Subcutaneous adipose tissue (tissue), 4 donors: ENCODE results near the gene RSPO4. TPM values are rescaled to one million over a fixed set of nuclear protein-coding genes. Genes with fewer than 3 reads are reported as not detected.

Source experiments
- total RNA-seq, 4 donors: library from RNA; depleted of rRNA; stranded (reverse); fragments of >200 nt; gene quantifications; one replicate each; pipeline ENCODE4 v1.1.0, GENCODE V29; 2016
- TF ChIP-seq, protein P1 (sequence below): fragments of 450-650 bp; IDR thresholded peaks from one replicate; pipeline ENCODE4 v1.5.1; 2016; ENCODE audit warnings: low read depth, mild to moderate bottlenecking, control low read depth, antibody characterized with exemption, moderate library complexity

RSPO4 gene
- total RNA-seq, 4 donors from 2014 or later = 0.22 TPM; not detected in 3

DNA sequence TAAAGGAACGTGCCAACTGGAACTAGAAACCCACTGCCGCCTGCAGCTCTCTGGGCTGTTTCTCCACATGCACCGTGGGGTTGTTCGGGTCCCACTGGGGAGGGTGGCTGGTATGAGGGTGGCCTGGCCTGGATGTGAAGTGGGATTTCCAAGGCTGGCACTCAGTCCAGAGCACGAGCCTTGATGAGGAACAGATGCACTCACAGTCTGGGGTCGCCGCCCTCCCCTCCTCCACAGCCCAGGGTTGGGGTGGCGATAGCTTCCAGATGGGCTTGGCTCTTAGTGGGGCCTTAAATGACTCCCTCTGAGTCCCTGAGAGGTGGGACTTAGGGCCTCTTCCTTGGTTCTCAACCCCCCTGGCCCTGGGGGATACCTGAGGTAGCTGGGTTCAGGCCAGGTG, 55.3 kb downstream of the RSPO4 start:
- TF ChIP-seq, protein P1, sequence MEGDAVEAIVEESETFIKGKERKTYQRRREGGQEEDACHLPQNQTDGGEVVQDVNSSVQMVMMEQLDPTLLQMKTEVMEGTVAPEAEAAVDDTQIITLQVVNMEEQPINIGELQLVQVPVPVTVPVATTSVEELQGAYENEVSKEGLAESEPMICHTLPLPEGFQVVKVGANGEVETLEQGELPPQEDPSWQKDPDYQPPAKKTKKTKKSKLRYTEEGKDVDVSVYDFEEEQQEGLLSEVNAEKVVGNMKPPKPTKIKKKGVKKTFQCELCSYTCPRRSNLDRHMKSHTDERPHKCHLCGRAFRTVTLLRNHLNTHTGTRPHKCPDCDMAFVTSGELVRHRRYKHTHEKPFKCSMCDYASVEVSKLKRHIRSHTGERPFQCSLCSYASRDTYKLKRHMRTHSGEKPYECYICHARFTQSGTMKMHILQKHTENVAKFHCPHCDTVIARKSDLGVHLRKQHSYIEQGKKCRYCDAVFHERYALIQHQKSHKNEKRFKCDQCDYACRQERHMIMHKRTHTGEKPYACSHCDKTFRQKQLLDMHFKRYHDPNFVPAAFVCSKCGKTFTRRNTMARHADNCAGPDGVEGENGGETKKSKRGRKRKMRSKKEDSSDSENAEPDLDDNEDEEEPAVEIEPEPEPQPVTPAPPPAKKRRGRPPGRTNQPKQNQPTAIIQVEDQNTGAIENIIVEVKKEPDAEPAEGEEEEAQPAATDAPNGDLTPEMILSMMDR = no peak

DNA sequence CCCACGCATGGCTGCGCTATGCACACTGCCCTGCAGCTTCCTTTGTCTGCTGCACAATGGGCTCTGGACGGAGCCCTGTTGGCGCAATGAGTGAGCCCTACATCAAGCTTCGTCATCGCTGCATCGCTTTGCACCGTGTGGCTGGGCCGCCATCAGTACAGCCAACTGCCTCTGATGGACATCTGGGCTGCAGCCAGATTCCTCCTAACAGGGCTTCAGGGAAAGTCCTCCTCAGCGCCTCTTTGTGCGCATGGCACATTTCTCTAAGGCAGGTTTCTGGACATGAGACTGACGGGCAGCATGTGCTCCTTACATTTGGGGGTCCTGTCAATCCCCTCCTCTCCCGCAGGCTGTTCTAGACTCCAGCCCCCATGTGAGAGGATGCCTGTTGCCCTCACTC, 56.3 kb downstream of the RSPO4 start:
- TF ChIP-seq, protein P1 = no peak

DNA sequence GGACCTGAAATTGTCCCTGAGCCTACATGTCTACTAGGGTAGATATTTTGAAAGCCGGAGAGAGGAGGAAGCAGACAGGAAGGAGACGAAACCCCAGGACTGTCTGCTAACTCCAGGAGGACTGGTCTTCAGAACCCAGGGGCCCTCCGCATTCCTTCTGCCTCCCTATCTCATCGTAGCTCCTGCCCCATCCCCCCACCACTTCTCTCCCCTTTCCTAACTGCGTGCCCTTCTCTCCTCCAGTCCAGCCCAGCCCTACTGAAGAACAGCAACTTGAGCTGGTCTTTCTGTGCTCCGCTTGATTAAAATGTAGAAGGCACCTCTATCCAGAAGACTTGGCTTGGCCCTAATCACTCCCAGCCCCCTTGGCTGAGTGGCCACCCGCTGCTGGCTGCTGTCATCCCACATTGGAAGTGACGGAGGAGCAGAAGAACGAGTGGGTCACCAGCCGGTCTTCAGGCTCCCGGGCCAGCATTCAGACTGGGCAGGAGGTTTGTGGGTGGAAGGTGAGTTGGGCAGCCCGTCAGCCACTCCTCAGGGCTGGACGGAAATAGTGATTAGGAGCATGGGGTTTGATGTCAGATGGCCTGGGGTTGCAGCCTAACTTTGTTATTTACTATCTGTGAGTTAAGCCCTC, 57.2 kb downstream of the RSPO4 start:
- TF ChIP-seq, protein P1 = no peak

DNA sequence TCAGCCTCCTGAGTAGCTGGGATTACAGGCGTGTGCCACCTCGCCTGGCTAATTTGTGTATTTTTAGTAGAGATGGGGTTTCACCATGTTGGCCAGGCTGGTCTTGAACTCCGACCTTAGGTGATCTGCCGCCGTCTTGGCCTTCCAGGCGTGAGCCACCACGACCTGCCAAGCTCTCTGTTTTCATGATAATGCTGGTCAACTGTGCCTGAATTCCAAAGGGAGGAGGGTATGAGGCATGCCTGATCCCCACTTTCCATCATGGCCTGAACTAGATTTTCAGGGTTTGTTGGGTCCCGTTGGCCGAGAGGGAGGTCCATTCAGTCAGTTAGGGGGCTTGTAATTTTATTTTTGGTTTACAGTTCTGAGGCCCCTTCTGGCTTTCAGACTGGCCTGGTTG, 58.0 kb downstream of the RSPO4 start:
- TF ChIP-seq, protein P1 = no peak

DNA sequence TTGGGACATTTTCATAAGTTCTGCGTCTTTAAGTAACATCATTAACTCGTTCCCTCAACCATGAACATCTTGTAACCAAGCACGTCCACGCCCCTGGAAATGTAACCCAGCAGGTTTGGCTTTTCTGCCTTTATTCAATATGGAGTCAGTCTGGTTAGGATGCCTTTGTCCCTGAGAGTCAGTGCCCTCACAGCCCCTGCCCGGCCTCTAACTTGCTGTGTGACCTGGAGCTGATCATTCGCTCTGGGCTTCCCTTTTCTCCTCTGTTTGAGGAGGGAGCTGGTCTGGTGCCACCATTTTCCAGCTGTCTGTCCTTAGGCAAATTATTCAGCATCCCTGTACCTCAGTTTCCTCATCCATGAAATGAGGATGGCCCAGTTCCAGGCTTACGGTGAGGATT, 59.5 kb downstream of the RSPO4 start:
- TF ChIP-seq, protein P1 = no peak

DNA sequence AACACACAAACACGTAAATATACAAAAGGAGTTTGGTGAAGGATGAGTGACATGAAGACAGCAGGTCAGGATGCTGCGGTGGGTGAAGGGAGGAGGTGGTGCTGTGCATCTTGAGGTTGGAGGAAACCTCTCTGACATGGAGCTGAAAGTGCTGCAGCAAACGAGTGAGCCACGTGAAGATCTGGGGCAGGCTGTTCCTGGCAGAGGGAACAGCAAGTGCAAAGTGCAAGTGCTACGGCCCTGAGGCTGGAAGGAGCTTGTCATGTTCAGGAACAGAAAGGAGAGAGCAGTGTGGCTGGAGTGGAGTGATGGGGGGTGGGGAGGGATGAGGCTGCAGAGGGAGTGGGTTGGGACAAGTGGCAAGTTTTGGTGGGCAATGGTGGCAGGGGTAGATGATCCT, 61.2 kb downstream of the RSPO4 start:
- TF ChIP-seq, protein P1 = no peak

DNA sequence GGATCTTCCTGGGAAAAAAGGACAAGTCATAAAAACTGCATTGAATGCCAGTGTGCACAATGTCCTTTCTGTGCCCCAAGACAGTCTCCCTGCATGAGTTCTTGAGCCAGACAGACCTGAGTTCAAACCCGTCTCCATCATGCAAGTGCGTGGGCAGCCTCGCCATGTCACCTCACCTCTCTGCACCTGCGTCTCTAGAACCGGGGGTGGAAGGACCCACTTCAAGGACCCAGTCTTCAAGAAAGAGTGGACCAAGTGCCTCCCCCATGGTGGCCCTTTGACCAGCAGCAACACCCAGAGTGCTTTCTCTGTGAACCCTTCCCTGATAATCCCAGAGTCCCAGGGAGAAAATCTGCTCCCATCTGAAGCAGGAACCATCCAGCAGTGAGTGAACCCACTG, 62.5 kb downstream of the RSPO4 start:
- TF ChIP-seq, protein P1 = no peak
